ENCODE data around the gene CENPB. TPM values are rescaled to one million over a fixed set of nuclear protein-coding genes. Genes with fewer than 3 reads are reported as not detected.
A peak's percentile ranks its signal among the peaks of the same experiment; 100 is the strongest.

CENPB gene
- total RNA-seq, 3 donors from 2014 or later, result 71.7 to 114 (median 75.0) TPM

DNA sequence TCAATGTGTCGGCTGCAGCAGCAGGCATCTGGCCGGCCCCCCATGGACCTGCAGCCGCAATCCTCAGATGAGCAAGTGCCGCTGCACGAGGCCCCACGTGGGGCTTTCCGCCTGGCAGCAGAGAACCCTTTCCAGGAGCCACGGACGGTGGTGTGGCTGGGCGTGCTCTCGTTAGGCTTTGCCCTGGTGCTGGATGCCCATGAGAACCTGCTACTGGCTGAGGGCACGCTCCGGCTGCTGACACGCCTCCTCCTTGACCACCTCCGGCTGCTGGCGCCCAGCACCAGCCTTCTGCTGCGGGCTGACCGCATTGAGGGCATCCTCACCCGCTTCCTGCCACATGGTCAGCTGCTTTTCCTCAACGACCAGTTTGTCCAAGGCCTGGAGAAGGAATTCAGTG is 37.3 kb upstream of the CENPB start:
- intact Hi-C loops (cut with DNase I, micrococcal nuclease), result no loop called here
- no peaks in the 10 kb centered on the region for H3K9me3 ChIP-seq

GRCh38 chr20:3821996-3822395 is 35.5 kb upstream of the CENPB start:
- TF ChIP-seq, protein P1, sequence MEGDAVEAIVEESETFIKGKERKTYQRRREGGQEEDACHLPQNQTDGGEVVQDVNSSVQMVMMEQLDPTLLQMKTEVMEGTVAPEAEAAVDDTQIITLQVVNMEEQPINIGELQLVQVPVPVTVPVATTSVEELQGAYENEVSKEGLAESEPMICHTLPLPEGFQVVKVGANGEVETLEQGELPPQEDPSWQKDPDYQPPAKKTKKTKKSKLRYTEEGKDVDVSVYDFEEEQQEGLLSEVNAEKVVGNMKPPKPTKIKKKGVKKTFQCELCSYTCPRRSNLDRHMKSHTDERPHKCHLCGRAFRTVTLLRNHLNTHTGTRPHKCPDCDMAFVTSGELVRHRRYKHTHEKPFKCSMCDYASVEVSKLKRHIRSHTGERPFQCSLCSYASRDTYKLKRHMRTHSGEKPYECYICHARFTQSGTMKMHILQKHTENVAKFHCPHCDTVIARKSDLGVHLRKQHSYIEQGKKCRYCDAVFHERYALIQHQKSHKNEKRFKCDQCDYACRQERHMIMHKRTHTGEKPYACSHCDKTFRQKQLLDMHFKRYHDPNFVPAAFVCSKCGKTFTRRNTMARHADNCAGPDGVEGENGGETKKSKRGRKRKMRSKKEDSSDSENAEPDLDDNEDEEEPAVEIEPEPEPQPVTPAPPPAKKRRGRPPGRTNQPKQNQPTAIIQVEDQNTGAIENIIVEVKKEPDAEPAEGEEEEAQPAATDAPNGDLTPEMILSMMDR (IDR thresholded peaks at IDR 0.05), result no peak
- no peak overlapping the region for H3K4me3 ChIP-seq
- intact Hi-C loops (cut with DNase I, micrococcal nuclease), result no loop called here
- ATAC-seq (no peak), DNase-seq (peak in 1 of 3 donors; percentile 10)
- peaks cover 8% of the 10 kb centered on the region for H3K4me1 ChIP-seq (ENCODE audit: low read depth)
- H3K36me3 ChIP-seq (ENCODE audit: low read depth), result no peaks in the 10 kb centered on the region
- H3K9me3 ChIP-seq, result no peaks in the 10 kb centered on the region

More for the DNA sequence above, 37.3 kb upstream of the CENPB start:
- TF ChIP-seq, protein P1 (IDR thresholded peaks at IDR 0.05), result no peak
- Histone ChIP-seq H3K4me3 (no peak overlapping the region), H3K4me1 (ENCODE audit: low read depth) (no peaks in the 10 kb centered on the region), H3K36me3 (ENCODE audit: low read depth) (no peaks in the 10 kb centered on the region)
- no peak for DNase-seq
- ATAC-seq, result no peak

GRCh38 chr20:3820901-3821727 is 34.6 kb upstream of the CENPB start:
- intact Hi-C loops (cut with DNase I, micrococcal nuclease), result no loop called here
- no peaks in the 10 kb centered on the region for H3K9me3 ChIP-seq
- peaks cover 8% of the 10 kb centered on the region for H3K4me1 ChIP-seq (ENCODE audit: low read depth)
- TF ChIP-seq, protein P1 (IDR thresholded peaks at IDR 0.05), result no peak
- peak overlapping the region; percentile 50 for H3K4me3 ChIP-seq
- H3K36me3 ChIP-seq (ENCODE audit: low read depth), result no peaks in the 10 kb centered on the region
- peak in 1 of 3 donors; percentile 24 for DNase-seq
- peak; percentile 5 for ATAC-seq

DNA sequence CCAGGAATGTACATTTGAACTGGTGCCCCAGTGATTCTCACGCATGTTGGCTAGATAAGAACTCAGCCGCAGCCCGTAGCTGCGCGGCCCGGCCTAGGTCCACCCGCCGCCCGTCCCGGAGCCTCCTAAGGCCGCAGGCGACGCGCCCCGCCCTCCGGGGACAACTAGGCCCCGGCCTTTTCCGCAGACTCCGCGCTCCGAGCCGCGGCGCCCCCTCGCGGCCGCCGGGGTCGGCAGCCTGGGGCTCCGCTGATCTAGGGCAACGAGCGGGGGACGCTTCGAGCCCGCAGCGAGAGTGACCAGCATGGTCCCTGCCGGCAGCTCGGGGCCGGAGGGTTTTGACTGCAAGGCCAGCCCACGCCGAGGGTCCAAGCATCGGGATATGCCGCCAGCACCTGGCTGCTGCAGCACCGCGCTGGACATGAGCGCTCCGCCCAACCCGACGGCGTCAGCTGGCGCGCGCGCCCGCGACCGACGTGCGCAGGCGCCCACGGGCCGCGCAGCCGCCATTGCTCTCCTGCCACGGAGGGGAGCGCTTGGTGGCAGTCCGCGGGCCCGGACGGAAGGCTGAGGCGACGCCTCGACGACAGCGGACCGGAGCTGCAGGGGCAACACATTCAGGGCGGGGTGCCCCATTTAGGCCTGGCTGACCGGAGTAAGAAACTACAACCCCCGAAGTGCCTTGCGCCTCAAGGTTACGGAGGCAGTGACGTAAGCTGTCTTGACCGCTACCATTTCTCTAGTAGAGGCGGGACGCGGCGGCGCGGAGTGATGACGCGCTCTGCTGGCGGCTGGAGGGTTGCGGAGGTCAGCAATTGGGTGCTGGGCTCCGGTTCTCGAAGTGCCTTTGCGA is 33.7 kb upstream of the CENPB start, which contains the start of gene AP5S1:
Gene AP5S1, plus strand, starts transcription at position 500 of the 853 bp plus-strand sequence. CDS start 1,571 bp downstream, outside the sequence.
- Histone ChIP-seq H3K36me3 (ENCODE audit: low read depth) (no peaks in the 10 kb centered on the region), H3K4me3 (peak within 1 kb of the TSS; percentile 50), H3K9me3 (no peaks in the 10 kb centered on the region), H3K4me1 (ENCODE audit: low read depth) (peaks cover 8% of the 10 kb centered on the region)
- peak; percentile 90 for ATAC-seq
- TF ChIP-seq, protein P1 (IDR thresholded peaks at IDR 0.05), result peak; percentile 97
- intact Hi-C loops (cut with DNase I, micrococcal nuclease), result no loop called here
- DNase-seq, result peak; percentile 98 to 99 (median 98)

DNA sequence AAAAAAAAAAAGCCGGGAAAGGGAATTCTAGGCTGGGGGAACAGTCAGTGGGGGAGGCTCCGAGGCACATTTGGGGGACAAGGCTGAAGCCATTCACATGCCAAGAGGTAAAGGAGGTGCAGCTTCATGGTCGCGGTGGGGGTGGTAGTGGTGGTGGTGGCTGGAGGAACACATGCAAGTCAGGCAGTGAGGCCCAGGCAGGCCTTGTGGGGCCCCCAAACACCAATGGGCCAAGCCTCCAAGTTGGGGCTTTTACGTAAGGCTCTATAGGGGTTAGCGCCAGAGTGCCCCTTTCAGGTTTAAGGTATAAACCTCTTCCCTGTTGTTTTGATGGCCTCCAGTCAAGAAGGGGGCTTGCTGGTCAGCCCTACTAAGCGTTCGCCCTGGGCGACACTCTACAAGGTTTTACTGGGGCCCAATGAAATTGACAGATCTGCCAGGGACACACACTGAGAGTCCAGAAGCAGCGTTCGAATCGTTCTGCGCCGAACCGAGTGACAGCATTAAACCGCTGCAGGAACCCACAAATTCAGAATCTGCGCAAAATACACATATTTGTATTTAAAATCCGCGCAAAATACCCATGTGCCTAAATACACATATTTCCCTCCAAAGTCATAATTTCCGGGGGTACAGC is 33.0 kb upstream of the CENPB start:
- intact Hi-C loops (cut with DNase I, micrococcal nuclease), result no loop called here
- Histone ChIP-seq H3K36me3 (ENCODE audit: low read depth) (no peaks in the 10 kb centered on the region), H3K9me3 (no peaks in the 10 kb centered on the region), H3K4me1 (ENCODE audit: low read depth) (peaks cover 8% of the 10 kb centered on the region), H3K4me3 (peak overlapping the region; percentile 50)
- ATAC-seq (no peak), DNase-seq (peak in 2 of 3 donors; percentile 43 to 75)
- TF ChIP-seq, protein P1 (IDR thresholded peaks at IDR 0.05), result no peak
